Gastroesophageal sphincter (tissue), 3 donors: ENCODE results near the gene LMNTD2.

ENCODE experiments used
- CTCF ChIP-seq, 4 experiments: fragments of 200-600 bp in 2 of 4; fragments of 450-650 bp in 2 of 4; sonication (generic) in 1 of 4; IDR thresholded peaks; one replicate each; pipeline ENCODE4 v1.5.1; 2017 to 2019; ENCODE audit warnings: antibody characterized with exemption in 4 of 4, mild to moderate bottlenecking in 2 of 4, moderate library complexity in 2 of 4
- EP300 ChIP-seq: sonication (generic); formaldehyde crosslinking; IDR thresholded peaks from one replicate; pipeline ENCODE4 v1.6.1; 2017; ENCODE audit warnings: antibody characterized with exemption, mild to moderate bottlenecking
- POLR2AphosphoS5 ChIP-seq: sonication (generic); formaldehyde crosslinking; IDR thresholded peaks from one replicate; pipeline ENCODE4 v1.6.1; 2017; ENCODE audit warnings: antibody characterized with exemption

GRCh38 chr11:508956-509355, 51.6 kb downstream of the LMNTD2 start:
- TF ChIP-seq CTCF (IDR thresholded peaks at IDR 0.05) (no peak), EP300 (no peak), POLR2AphosphoS5 (no peak)
